ENCODE results near the gene NFIC. TPM values are rescaled to one million over a fixed set of nuclear protein-coding genes. Genes with fewer than 3 reads are reported as not detected.
"Not testable (repeated sequence)": the region's sequence is repeated elsewhere in the genome, so short reads cannot be mapped to it uniquely, and the experiment has no call there.

Gene NFIC
- polyA plus RNA-seq, 3 donors: 25.2 to 26.2 (median 26.2) TPM

DNA sequence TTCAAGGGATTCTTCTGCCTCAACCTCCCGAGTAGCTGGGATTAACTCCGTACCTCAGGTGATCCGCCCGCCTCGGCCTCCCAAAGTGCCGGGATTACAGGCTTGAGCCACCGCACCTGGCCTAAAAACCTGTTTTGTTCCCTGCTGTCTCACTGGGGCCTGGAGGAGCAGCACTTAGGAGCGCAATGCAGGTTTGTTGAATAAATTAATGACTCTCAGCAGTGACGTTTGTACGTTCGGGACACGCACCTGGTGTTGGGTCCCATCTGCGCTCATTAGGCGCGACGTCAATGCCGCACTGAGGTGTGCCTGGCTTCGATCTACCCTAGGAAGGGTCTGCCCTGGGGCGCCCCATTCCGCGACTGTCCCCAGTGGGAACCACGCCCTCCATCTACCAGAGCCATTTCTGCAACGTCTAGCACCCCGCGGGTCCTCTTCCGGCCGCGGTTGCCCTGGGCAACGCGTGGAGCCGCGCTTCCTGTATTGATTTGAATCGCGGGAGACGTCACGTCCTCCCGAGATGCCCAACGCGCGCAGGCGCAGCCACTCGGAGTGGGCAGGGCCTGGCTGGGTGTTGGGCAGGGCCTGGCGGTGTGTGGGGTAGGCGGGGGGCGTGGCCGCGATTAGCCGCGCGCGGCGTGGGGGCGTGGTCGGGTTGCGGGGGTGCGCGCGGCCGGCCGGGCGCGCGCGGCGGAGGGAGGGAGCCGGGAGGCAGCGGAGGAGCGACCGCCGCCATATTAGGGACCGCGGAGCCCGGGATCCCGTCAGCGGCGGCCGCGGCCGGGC, 139.4 kb downstream of the NFIC start, which contains the start of gene FZR1:
TSS of gene FZR1 (plus strand) at position 714 of the 786 bp plus-strand sequence. CDS start 16,679 bp downstream, outside the sequence.
- DNase-seq: peak; percentile 98

- no peak for DNase-seq
Observed at GRCh38 chr19:3506384-3507340, 140.3 kb downstream of the NFIC start.

- DNase-seq: no peak
Observed at GRCh38 chr19:3507371-3508120, 141.2 kb downstream of the NFIC start.

DNA sequence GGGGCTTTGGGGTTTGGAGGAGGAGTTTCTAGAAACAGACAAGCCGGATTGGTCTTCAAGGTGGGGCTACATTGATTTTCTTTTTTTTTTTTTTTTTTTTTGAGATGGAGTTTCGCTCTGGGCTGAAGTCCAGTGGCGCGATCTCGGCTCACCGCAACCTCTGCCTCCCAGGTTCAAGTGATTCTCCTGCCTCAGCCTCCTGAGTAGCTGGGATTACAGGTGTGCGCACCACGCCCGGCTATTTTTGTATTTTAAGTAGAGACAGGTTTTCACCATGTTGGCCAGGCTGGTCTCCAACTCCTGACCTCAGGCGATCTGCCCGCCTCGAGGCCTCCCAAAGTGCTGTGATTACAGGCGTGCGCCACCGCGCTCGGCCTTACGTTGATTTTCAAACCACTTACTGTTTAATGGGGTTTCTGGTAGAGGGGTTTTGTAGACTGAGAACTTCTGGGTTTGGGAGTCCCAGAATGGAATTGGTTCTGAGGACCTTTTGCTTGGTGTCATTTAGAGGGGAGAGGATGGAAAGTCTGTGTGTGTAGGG, 141.8 kb downstream of the NFIC start:
- not testable (repeated sequence) for DNase-seq

- DNase-seq: no peak
Observed at GRCh38 chr19:3508771-3509535, 142.6 kb downstream of the NFIC start.

DNA sequence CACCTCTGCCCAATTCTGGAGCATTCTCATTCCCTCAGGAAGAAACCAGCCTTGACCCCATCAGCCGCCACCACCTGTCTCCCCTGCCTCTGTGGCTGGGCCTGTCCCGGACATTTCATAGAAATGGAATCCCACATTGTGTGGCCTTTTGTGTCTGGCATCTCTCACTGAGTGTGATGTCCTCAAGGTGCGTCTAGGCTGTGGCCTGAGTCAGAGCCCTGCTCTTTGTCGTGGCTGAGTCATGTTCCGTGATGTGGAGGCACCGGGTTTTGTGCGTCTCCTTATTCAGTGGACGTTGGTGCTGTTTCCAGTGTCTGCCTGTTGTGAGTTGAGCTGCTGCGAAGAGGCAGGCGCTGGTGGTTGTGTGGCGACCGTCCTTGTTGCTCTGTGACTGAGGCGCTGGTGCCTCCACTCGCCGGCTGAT, 143.2 kb downstream of the NFIC start:
- no peak for DNase-seq

- DNase-seq: no peak
Observed at GRCh38 chr19:3510727-3511126, 144.3 kb downstream of the NFIC start.

DNA sequence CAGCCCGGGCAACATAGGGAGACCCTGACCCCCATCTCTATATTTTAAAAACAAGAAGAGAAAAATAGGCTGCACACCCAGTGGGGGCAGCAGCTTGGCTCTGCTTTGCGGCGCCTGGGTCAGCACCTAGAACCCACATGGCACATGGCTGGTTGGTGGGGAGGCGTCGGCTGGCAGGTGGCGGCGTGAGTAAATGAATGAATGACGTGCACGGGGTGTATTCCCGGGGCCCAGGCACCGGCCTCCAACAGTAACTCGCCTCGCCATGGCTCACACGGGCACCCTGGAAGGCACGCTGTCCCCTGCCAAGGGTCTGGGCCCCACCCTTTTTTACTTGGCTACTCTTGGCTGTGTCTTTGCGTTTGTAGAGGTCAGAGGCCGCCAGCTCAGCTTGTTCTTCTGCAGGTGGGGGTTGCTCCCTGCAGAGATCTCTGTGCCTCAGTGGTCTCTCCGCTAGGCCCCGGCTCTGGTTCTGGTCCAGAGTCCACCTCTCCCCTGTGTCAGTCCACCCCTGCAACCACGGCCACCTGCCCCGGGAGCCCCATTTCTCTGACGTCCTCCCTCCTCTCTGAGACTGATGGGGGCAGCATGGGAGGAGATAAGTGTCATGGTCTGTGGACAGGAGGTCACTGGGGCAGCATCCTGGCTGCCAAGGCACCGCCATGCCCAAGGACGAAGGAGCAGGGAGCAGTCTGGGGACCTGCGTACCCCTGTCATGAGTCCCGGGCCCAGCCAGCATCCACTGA, 145.3 kb downstream of the NFIC start:
- DNase-seq: no peak

GRCh38 chr19:3512562-3513228, 146.3 kb downstream of the NFIC start:
- no peak for DNase-seq

DNA sequence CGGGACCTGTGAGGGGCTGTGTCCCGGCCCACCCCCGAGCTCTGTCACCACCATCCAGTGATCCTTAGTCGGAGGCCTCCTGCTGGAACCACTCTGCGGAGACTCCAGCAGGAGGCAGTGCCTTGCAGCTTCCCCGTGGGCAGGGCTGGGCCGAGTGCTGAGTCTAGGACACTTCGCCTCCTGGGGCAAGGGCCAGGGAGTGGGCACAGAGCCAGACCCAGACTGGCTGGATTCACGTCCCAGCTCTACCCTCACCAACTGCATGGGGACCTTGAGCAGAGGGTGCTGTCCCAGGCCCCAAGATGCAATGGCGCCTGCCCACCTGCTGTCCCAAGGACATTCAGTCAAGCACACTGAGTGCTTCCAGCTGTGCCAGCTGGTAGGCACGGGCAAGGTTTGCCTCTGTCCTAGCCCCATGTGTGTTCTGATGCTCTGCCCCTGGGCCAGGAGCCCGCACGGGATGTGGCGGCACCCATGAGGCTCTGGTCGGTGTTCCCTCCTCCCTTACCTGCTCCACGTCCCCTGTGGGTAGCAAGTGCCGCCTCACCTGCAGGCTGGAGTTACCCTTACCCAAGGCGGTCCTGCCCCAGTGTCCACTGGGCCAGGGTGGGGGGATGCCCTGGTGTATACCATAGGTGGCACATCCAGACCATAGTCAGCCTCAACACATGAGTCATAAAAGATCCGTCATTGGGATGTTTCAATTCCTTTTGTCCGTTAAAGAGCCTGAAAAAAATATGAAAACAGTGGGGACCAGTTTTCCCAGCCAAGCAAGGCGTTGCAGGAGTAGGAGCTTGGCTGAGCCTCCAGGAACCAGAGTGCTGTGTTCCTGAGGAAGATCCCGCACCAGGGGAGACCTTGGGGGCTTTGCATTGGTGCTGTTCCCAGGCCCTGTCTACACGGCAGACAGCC, 147.1 kb downstream of the NFIC start:
- DNase-seq: no peak

DNA sequence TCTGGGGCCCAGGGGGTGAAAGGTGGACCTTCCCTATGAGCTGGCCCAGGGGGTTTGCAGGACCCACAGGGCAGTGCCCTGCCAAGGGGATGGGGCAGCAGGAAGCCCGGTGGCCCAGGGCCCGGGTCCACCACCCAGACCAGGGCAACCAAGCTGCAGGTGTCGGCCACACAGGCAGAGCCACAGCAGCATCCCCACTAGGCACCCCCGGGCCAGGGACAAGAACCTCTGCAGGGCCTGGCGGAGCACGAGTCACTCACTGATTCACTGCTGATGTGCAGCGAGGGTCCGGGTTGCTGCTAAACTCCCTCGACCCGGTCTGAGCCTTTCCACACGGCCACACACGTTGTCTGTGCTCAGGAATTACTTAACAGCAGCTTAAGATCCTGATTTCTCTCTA, 148.5 kb downstream of the NFIC start:
- DNase-seq: no peak

- DNase-seq: no peak
Observed at GRCh38 chr19:3515891-3516422, 149.6 kb downstream of the NFIC start.

GRCh38 chr19:3516675-3517207, 150.4 kb downstream of the NFIC start:
- DNase-seq: no peak

- no peak for DNase-seq
Observed at GRCh38 chr19:3517638-3518037, 151.3 kb downstream of the NFIC start.

DNA sequence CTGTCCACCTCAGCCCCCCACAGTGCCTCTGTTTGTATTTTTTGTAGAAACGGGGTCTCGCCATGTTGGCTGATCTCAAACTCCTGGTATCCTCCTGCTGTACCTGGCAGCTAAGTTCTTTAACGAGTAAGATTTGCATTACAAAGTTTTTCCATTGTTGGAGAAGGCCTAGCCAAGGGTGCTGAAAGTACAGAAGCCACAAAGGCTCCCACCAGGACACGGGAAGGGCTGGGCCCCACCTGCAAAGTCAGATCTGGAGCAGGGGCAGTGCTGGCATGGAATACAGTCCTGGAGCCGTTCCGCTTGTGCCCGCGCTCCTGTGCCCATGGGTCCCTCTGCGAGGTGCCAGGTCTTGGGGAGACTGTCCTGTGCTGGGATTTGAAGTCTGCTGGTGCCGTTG, 151.9 kb downstream of the NFIC start:
- DNase-seq: no peak

- peak; percentile 57 for DNase-seq
Observed at GRCh38 chr19:3518659-3519058, 152.3 kb downstream of the NFIC start.
